Trophoblast cell (in vitro differentiated cells and primary cell): Measurements from ENCODE around the gene AUTS2.

Source experiments
- DNase-seq, 2 donors: peaks; one replicate each; pipeline ENCODE4 v3.0.0-alpha.2; 2016
- H2AFZ ChIP-seq: 2 replicates; pipeline ENCODE4 v1.6.1; 2013; ENCODE audit warnings: low read length, moderate library complexity, mild to moderate bottlenecking; ENCODE audit not compliant: insufficient read depth, poor library complexity
- H2AK5ac ChIP-seq: 2 replicates; pipeline ENCODE4 v1.6.1; 2013; ENCODE audit warnings: mild to moderate bottlenecking, low read length
- H2BK120ac ChIP-seq: 2 replicates; pipeline ENCODE4 v1.6.1; 2013; ENCODE audit warnings: low read length, mild to moderate bottlenecking, moderate library complexity; ENCODE audit not compliant: insufficient read depth, poor library complexity
- H2BK12ac ChIP-seq: 2 replicates; pipeline ENCODE4 v1.6.1; 2013; ENCODE audit warnings: mild to moderate bottlenecking, low read length, moderate library complexity
- H2BK5ac ChIP-seq: 2 replicates; pipeline ENCODE4 v1.6.1; 2013; ENCODE audit warnings: low read length, low read depth, moderate library complexity, mild to moderate bottlenecking; ENCODE audit not compliant: poor library complexity
- H3K14ac ChIP-seq: 2 replicates; pipeline ENCODE4 v1.6.1; 2013; ENCODE audit warnings: mild to moderate bottlenecking, low read length
- H3K18ac ChIP-seq: 2 replicates; pipeline ENCODE4 v1.6.1; 2013; ENCODE audit warnings: mild to moderate bottlenecking, low read length
- H3K23ac ChIP-seq: 2 replicates; pipeline ENCODE4 v1.6.1; 2013; ENCODE audit warnings: low read length
- H3K27ac ChIP-seq: 2 replicates; pipeline ENCODE4 v1.5.1; 2013; ENCODE audit warnings: low read depth, mild to moderate bottlenecking, inconsistent platforms, low read length, moderate library complexity
- H3K27me3 ChIP-seq: 2 replicates; pipeline ENCODE4 v1.6.1; 2013; ENCODE audit warnings: inconsistent platforms, mild to moderate bottlenecking, low read length, moderate library complexity; ENCODE audit not compliant: insufficient read depth
- H3K36me3 ChIP-seq, 2 experiments: 1 replicate in 1 of 2; 2 replicates in 1 of 2; pipeline ENCODE4 v1.6.1; 2013; ENCODE audit warnings: low read length in 2 of 2, mild to moderate bottlenecking in 2 of 2, moderate library complexity in 1 of 2; ENCODE audit not compliant: insufficient read depth in 2 of 2, control insufficient read depth in 1 of 2
- H3K4ac ChIP-seq: 2 replicates; pipeline ENCODE4 v1.6.1; 2013; ENCODE audit warnings: low read depth, mild to moderate bottlenecking, low read length, moderate library complexity
- H3K4me1 ChIP-seq, 2 experiments: 1 replicate in 1 of 2; 2 replicates in 1 of 2; pipeline ENCODE4 v1.6.1; 2013; ENCODE audit warnings: low read length in 2 of 2, mild to moderate bottlenecking in 2 of 2, moderate library complexity in 1 of 2; ENCODE audit not compliant: insufficient read depth in 2 of 2, control insufficient read depth in 1 of 2
- H3K4me2 ChIP-seq: 2 replicates; pipeline ENCODE4 v1.6.1; 2013; ENCODE audit warnings: inconsistent platforms, mild to moderate bottlenecking, low read length, moderate library complexity
- H3K4me3 ChIP-seq: 2 replicates; pipeline ENCODE4 v1.5.1; 2013; ENCODE audit warnings: mild to moderate bottlenecking, low read depth, low read length, inconsistent platforms
- H3K79me1 ChIP-seq: one replicate; pipeline ENCODE4 v1.6.1; 2013; ENCODE audit warnings: low read length
- H3K79me2 ChIP-seq: 2 replicates; pipeline ENCODE4 v1.6.1; 2013; ENCODE audit warnings: low read length, mild to moderate bottlenecking; ENCODE audit not compliant: control insufficient read depth, insufficient read depth, poor library complexity
- H3K9ac ChIP-seq: 2 replicates; pipeline ENCODE4 v1.6.1; 2013; ENCODE audit warnings: mild to moderate bottlenecking, low read length
- H3K9me3 ChIP-seq: 2 replicates; pipeline ENCODE4 v1.6.1; 2013; ENCODE audit warnings: low read depth, mild to moderate bottlenecking, control low read depth, inconsistent platforms, low read length; ENCODE audit not compliant: insufficient read depth
- H4K12ac ChIP-seq: 2 replicates; pipeline ENCODE4 v1.6.1; 2013; ENCODE audit warnings: low read depth, mild to moderate bottlenecking, low read length, moderate library complexity
- H4K8ac ChIP-seq: 2 replicates; pipeline ENCODE4 v1.6.1; 2013; ENCODE audit warnings: low read depth, mild to moderate bottlenecking, low read length, moderate library complexity
- H4K91ac ChIP-seq: one replicate; pipeline ENCODE4 v1.6.1; 2013; ENCODE audit warnings: low read depth, mild to moderate bottlenecking, low read length, moderate library complexity
- WGBS: extraction: QIAGEN DNeasy Blood & Tissue Kit; methylation state at CpG from one replicate; pipeline ENCODE4 v1.1.7; 2013; ENCODE audit warnings: missing lambda C conversion rate; ENCODE audit not compliant: insufficient read length, insufficient coverage; ENCODE audit errors: extremely low coverage; 5-methylcytosine and 5-hydroxymethylcytosine counted together

Gene AUTS2

GRCh38 chr7:70466725-70467364 lies 868.6 kb downstream of the AUTS2 start:
- no peak overlapping the region for H4K8ac ChIP-seq
- no CpG with 5 or more reads among the region's 5 CpGs for WGBS
- DNase-seq, result no peak
- H3K9ac ChIP-seq, result no peak overlapping the region
- no peak overlapping the region for H3K4ac ChIP-seq
- no peak overlapping the region for H3K18ac ChIP-seq
- no peak overlapping the region for H2BK120ac ChIP-seq
- no peak overlapping the region for H4K91ac ChIP-seq
- no peaks in the 10 kb centered on the region for H3K79me1 ChIP-seq
- peaks cover 1% of the 10 kb centered on the region for H3K9me3 ChIP-seq
- no peak overlapping the region for H2AK5ac ChIP-seq
- no peak overlapping the region for H2BK5ac ChIP-seq
- no peaks in the 10 kb centered on the region for H3K79me2 ChIP-seq
- H3K27ac ChIP-seq, result no peak overlapping the region
- H3K36me3 ChIP-seq, result no peaks in the 10 kb centered on the region
- H3K23ac ChIP-seq, result no peak overlapping the region
- H4K12ac ChIP-seq, result no peak overlapping the region
- no peak overlapping the region for H2AFZ ChIP-seq
- no peak overlapping the region for H2BK12ac ChIP-seq
- H3K4me2 ChIP-seq, result no peak overlapping the region
- no peak overlapping the region for H3K4me3 ChIP-seq
- H3K4me1 ChIP-seq, result peaks cover 4 to 6% of the 10 kb centered on the region in 2 experiments
- no peak overlapping the region for H3K14ac ChIP-seq
- H3K27me3 ChIP-seq, result no peaks in the 10 kb centered on the region

- WGBS, result no CpG with 5 or more reads among the region's 10 CpGs
- no peak overlapping the region for H2BK120ac ChIP-seq
- H3K4me3 ChIP-seq, result no peak overlapping the region
- no peak overlapping the region for H4K12ac ChIP-seq
- H4K91ac ChIP-seq, result no peak overlapping the region
- H3K4ac ChIP-seq, result no peak overlapping the region
- no peak overlapping the region for H3K23ac ChIP-seq
- peaks cover 1% of the 10 kb centered on the region for H3K9me3 ChIP-seq
- no peaks in the 10 kb centered on the region for H3K27me3 ChIP-seq
- no peaks in the 10 kb centered on the region for H3K36me3 ChIP-seq
- no peak overlapping the region for H2AFZ ChIP-seq
- no peak overlapping the region for H3K9ac ChIP-seq
- H2BK5ac ChIP-seq, result no peak overlapping the region
- peaks cover 4 to 11% of the 10 kb centered on the region in 2 experiments for H3K4me1 ChIP-seq
- no peak overlapping the region for H2AK5ac ChIP-seq
- H3K18ac ChIP-seq, result no peak overlapping the region
- no peak overlapping the region for H2BK12ac ChIP-seq
- H3K79me1 ChIP-seq, result no peaks in the 10 kb centered on the region
- H3K14ac ChIP-seq, result no peak overlapping the region
- no peak overlapping the region for H4K8ac ChIP-seq
- no peaks in the 10 kb centered on the region for H3K79me2 ChIP-seq
- no peak for DNase-seq
- no peak overlapping the region for H3K4me2 ChIP-seq
- H3K27ac ChIP-seq, result no peak overlapping the region
Observed at GRCh38 chr7:70470746-70471145, 872.5 kb downstream of the AUTS2 start.

GRCh38 chr7:70472601-70473237 lies 874.4 kb downstream of the AUTS2 start:
- Histone ChIP-seq H2BK120ac (no peak overlapping the region), H3K79me1 (no peaks in the 10 kb centered on the region), H2AFZ (no peak overlapping the region), H3K4me2 (no peak overlapping the region), H4K91ac (no peak overlapping the region), H3K4ac (no peak overlapping the region), H3K36me3 (no peaks in the 10 kb centered on the region), H3K27ac (no peak overlapping the region), H4K12ac (no peak overlapping the region), H3K23ac (no peak overlapping the region), H3K4me1 (peaks cover 6 to 16% of the 10 kb centered on the region in 2 experiments), H3K79me2 (no peaks in the 10 kb centered on the region), H2BK5ac (no peak overlapping the region), H3K27me3 (no peaks in the 10 kb centered on the region), H3K9ac (no peak overlapping the region), H4K8ac (no peak overlapping the region), H2BK12ac (no peak overlapping the region), H3K14ac (no peak overlapping the region), H3K4me3 (no peak overlapping the region), H2AK5ac (no peak overlapping the region), H3K18ac (no peak overlapping the region), H3K9me3 (peaks cover 1% of the 10 kb centered on the region)
- WGBS, result no CpG with 5 or more reads among the region's 9 CpGs
- no peak for DNase-seq

- no peak overlapping the region for H4K91ac ChIP-seq
- H3K18ac ChIP-seq, result no peak overlapping the region
- H2AK5ac ChIP-seq, result no peak overlapping the region
- no peak overlapping the region for H4K12ac ChIP-seq
- H3K9me3 ChIP-seq, result peaks cover 1% of the 10 kb centered on the region
- no CpG with 5 or more reads among the region's 5 CpGs for WGBS
- no peak overlapping the region for H2BK5ac ChIP-seq
- H3K4ac ChIP-seq, result no peak overlapping the region
- peaks cover 6 to 17% of the 10 kb centered on the region in 2 experiments for H3K4me1 ChIP-seq
- H3K4me2 ChIP-seq, result no peak overlapping the region
- H3K36me3 ChIP-seq, result no peaks in the 10 kb centered on the region
- no peak overlapping the region for H3K23ac ChIP-seq
- H3K27me3 ChIP-seq, result no peaks in the 10 kb centered on the region
- H3K79me1 ChIP-seq, result no peaks in the 10 kb centered on the region
- no peak overlapping the region for H4K8ac ChIP-seq
- no peaks in the 10 kb centered on the region for H3K79me2 ChIP-seq
- H2AFZ ChIP-seq, result no peak overlapping the region
- no peak overlapping the region for H3K27ac ChIP-seq
- H2BK12ac ChIP-seq, result no peak overlapping the region
- H3K14ac ChIP-seq, result no peak overlapping the region
- H3K9ac ChIP-seq, result no peak overlapping the region
- H2BK120ac ChIP-seq, result no peak overlapping the region
- no peak for DNase-seq
- no peak overlapping the region for H3K4me3 ChIP-seq
Observed at GRCh38 chr7:70474639-70475234, 876.5 kb downstream of the AUTS2 start.
